ENCODE measurements around the gene ZXDC. TPM values are rescaled to one million over a fixed set of nuclear protein-coding genes. Genes with fewer than 3 reads are reported as not detected.

ZXDC gene
- total RNA-seq, 4 donors from 2014 or later, result 25.9 to 47.6 (median 35.3) TPM

- no peak overlapping the region for H3K27ac ChIP-seq
- H3K4me1 ChIP-seq, result peaks cover 0 to 12% (median 8%) of the 10 kb centered on the region in 3 donors
- no peaks in the 10 kb centered on the region for H3K36me3 ChIP-seq
- ATAC-seq, result no peak
- no peaks in the 10 kb centered on the region for H3K9me3 ChIP-seq
- TF ChIP-seq EP300 (IDR thresholded peaks at IDR 0.05), result no peak
- TF ChIP-seq POLR2AphosphoS5 (IDR thresholded peaks at IDR 0.05), result no peak
- TF ChIP-seq POLR2A (IDR thresholded peaks at IDR 0.05), result no peak
- TF ChIP-seq, protein P1, sequence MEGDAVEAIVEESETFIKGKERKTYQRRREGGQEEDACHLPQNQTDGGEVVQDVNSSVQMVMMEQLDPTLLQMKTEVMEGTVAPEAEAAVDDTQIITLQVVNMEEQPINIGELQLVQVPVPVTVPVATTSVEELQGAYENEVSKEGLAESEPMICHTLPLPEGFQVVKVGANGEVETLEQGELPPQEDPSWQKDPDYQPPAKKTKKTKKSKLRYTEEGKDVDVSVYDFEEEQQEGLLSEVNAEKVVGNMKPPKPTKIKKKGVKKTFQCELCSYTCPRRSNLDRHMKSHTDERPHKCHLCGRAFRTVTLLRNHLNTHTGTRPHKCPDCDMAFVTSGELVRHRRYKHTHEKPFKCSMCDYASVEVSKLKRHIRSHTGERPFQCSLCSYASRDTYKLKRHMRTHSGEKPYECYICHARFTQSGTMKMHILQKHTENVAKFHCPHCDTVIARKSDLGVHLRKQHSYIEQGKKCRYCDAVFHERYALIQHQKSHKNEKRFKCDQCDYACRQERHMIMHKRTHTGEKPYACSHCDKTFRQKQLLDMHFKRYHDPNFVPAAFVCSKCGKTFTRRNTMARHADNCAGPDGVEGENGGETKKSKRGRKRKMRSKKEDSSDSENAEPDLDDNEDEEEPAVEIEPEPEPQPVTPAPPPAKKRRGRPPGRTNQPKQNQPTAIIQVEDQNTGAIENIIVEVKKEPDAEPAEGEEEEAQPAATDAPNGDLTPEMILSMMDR (IDR thresholded peaks at IDR 0.05), result no peak
- H3K27me3 ChIP-seq, result peaks cover 6% of the 10 kb centered on the region
- no peak overlapping the region for H3K4me3 ChIP-seq
- 85% methylated on average over 4 of the region's 14 CpGs; no CpG with 5 or more reads in 1 of the 2 donors for WGBS, 2 donors (ENCODE audit: low coverage in 1 of 2)
Observed at GRCh38 chr3:126398423-126399350, 77.0 kb downstream of the ZXDC start.

DNA sequence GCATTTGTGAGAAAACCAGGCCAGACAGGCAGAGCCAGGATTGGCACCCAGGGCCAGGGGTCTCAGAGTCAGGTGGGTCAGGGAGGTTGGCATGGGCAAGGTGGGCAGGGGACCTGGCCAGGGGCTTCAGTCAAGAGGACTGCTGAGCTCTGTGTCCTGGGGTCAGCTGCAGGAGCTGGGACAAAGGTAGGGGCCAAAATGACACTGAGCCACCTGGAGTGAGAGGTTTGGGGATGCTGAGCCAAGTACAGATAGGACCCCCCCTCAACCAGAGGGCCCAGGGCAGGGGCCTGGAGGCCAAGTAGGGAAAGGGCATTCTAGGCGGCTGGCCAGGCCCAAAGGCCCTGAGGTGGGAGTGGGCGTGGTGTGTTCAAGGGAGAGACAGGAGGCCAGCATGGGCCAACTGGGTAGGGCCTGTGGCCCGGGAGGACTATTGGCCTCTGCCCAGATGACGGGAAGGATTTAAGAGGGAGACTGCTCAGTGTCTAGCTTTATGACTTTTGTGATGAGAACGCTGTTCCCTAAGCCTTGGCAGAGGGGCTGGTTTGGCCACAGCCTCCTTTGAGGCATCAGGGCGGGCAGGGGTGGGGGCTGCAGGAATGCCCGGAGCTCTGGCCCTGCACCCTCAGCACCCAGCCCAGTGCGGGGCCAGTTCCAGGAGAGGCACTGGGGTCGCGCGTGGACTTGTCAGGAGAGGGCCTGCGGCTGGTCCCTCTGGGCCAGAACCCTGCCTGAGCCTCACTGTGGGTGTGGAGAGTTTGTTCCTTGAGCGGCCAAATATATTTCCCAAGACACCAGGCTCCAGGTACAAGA is 77.9 kb downstream of the ZXDC start:
- 79% methylated on average over 2 of the region's 13 CpGs; no CpG with 5 or more reads in 1 of the 2 donors for WGBS, 2 donors (ENCODE audit: low coverage in 1 of 2)
- no peak for ATAC-seq
- H3K27ac ChIP-seq, result no peak overlapping the region
- H3K27me3 ChIP-seq, result peaks cover 6% of the 10 kb centered on the region
- TF ChIP-seq EP300 (IDR thresholded peaks at IDR 0.05) (no peak), POLR2A (IDR thresholded peaks at IDR 0.05) (no peak), POLR2AphosphoS5 (IDR thresholded peaks at IDR 0.05) (no peak)
- TF ChIP-seq, protein P1 (IDR thresholded peaks at IDR 0.05), result no peak
- H3K9me3 ChIP-seq, result no peaks in the 10 kb centered on the region
- H3K4me3 ChIP-seq, result no peak overlapping the region
- no peaks in the 10 kb centered on the region for H3K36me3 ChIP-seq
- H3K4me1 ChIP-seq, result peaks cover 0 to 12% (median 8%) of the 10 kb centered on the region in 3 donors

DNA sequence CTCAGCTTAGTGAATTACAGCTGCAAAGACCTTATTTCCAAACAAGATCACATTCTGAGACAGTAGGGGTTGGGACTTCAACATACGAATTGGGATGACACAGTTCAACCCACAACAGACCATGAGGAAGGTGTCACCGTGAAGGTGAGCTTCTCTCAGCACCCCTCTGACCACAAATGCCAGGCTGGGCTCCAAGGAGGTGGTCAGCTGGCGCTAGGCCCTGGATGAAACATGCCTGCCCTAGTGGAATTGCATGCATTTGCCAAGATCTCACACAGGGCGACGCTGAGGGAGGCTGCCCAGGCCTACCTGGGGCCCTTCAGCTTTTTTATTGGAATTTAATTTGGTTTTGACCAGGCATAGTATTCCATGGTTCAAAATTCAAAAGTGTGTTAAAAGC is 79.2 kb downstream of the ZXDC start:
- ATAC-seq, result no peak

GRCh38 chr3:126395846-126396513 is 79.7 kb downstream of the ZXDC start:
- Histone ChIP-seq H3K27me3 (peaks cover 6% of the 10 kb centered on the region), H3K36me3 (no peaks in the 10 kb centered on the region), H3K4me1 (peaks cover 0 to 12% (median 8%) of the 10 kb centered on the region in 3 donors), H3K4me3 (no peak overlapping the region), H3K9me3 (no peaks in the 10 kb centered on the region), H3K27ac (no peak overlapping the region)
- no peak for ATAC-seq
- no peak for TF ChIP-seq POLR2AphosphoS5 (IDR thresholded peaks at IDR 0.05)
- TF ChIP-seq, protein P1 (IDR thresholded peaks at IDR 0.05), result no peak
- no peak for TF ChIP-seq EP300 (IDR thresholded peaks at IDR 0.05)
- TF ChIP-seq POLR2A (IDR thresholded peaks at IDR 0.05), result no peak
- WGBS, 2 donors (ENCODE audit: low coverage in 1 of 2), result 83 to 86% methylated on average over 1 of the region's 6 CpGs

More for the DNA sequence above, 79.2 kb downstream of the ZXDC start:
- WGBS, 2 donors (ENCODE audit: low coverage in 1 of 2), result 89 to 100% methylated on average over 3 to 5 of the region's 5 CpGs
- H3K4me3 ChIP-seq, result no peak overlapping the region
- peaks cover 0 to 12% (median 8%) of the 10 kb centered on the region in 3 donors for H3K4me1 ChIP-seq
- no peaks in the 10 kb centered on the region for H3K36me3 ChIP-seq
- no peak overlapping the region for H3K27ac ChIP-seq
- no peaks in the 10 kb centered on the region for H3K9me3 ChIP-seq
- TF ChIP-seq POLR2A (IDR thresholded peaks at IDR 0.05) (no peak), EP300 (IDR thresholded peaks at IDR 0.05) (no peak), POLR2AphosphoS5 (IDR thresholded peaks at IDR 0.05) (no peak)
- TF ChIP-seq, protein P1 (IDR thresholded peaks at IDR 0.05), result no peak
- H3K27me3 ChIP-seq, result peaks cover 6% of the 10 kb centered on the region

Measured in gastroesophageal sphincter (tissue), 4 donors.